HG03135 (cell line): Measurements from ENCODE around the gene JHY.
"Not testable (repeated sequence)": the region's sequence is repeated elsewhere in the genome, so short reads cannot be mapped to it uniquely, and the experiment has no call there.

Experiments
- ATAC-seq: cut with Tn5 transposase; IDR thresholded peaks from one replicate; pipeline ENCODE4 v1.9.1; 2021; ENCODE audit warnings: mild to moderate bottlenecking, moderate library complexity; ENCODE audit not compliant: unreplicated experiment

Gene JHY

DNA sequence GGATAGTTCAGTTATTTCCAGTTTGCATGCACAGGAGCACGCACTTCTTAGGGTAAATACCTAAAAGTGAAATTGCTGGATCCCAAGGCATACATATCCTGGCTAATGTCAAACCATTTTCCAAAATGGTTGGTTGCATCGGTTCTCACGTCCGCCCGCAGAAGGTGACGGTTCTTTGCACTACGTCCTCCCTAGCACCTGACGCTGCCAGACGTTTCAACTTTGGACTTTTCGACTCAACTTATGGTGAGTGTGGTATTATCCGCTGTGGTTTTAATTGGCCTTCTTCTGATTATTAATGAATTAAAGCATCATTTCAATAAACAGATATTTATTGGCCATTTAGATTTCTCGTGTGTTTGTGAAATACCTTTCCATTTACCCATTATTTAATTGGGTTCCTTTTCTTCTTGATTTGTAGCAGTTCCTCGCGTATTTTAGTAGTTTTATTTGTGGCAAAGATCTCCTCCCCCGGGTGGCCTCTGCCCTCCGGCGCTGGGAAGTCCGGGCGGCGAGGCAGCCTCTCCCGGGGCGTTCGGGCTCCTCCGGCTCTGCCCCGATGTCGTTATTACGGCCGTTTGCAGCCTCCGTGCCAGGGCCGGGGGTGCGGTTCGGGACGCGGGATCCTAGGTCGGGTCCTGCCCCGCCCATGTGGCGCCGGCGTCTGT lies at the start of gene JHY:
Gene JHY (plus strand): TSS at position 571 of the 668 bp plus-strand sequence. CDS start 3,091 bp downstream, outside the sequence.
- ATAC-seq, result no peak

DNA sequence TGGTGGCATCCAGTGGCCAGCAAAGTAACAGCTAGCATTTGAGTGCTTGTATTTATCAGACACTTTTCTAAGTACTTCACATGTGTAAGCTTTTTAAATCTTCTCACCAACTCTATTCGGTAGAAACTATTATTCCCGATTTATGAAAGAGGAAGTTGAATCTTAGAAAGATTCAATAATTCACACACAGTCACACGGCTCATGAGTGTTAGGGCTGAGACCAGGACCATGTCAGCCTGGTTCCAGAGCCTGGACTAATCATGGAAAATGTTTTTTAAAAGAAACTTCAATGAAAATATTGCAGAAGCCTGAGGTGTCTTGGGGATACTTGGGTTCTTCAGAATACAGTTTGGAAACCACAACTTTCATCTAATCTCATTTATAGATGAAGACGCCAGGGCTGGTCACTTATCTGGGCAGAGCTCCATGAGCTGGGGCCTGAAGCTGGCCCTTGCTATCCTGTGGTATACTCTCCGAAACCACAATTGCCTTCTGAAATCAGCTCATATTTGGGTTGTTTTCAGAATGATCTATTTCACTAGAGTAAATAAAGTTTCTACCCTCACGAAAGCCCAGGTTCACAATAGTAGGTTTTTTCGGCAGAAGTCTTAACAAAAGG lies 48.6 kb upstream of the JHY start:
- ATAC-seq, result no peak

DNA sequence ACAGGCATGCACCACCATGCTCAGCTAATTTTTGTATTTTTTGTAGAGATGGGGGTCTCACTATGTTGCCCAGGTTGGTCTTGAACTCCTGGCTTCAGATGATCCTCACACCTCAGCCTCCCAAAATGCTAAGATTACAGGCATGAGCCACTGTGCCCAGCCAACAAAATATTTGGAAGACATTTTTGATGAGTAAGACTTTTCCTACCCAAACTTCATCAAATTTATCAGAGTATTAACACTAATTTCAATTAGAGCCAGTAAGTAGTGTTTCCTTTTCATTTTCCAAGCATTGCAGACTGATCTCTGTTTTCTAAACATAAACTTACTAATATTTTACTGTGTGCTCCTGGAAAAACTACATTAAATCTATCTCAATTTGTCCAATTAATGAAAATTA lies 45.6 kb upstream of the JHY start:
- no peak for ATAC-seq

DNA sequence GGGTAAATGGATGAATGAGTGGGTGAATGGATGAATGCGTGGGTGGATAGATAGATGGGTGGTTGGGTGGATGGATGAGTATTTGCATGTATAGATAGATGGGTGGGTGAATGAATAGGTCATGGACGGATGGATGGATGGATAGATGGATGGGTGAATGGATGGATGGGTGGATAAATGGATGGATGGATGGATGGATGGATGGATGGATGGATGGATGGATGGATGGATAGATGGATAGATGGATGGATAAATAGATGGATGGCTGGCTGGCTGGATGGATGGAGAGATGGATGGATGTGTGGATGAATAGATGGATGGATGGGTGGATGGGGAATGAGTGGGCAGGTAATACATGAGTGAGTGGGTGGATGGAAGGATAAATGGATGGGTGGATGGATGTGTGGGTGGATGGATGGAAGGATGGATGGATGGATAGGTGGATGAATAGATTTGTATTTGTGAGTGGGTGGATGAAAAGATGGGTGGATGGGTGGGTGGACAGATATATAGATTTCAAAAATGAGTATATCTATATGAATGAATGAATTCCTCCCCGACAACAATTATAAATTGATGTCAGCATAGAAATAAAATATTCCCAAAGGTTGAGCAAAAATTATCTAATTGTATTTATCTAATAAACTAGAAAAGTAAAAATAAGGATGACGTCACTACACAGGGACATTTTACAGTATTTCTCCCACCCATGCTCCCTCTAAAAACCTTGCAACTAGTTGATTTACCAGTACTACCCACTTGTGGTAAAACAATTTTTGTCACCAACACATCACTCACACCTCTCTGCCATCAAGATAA lies 44.8 kb upstream of the JHY start:
- no peak for ATAC-seq

DNA sequence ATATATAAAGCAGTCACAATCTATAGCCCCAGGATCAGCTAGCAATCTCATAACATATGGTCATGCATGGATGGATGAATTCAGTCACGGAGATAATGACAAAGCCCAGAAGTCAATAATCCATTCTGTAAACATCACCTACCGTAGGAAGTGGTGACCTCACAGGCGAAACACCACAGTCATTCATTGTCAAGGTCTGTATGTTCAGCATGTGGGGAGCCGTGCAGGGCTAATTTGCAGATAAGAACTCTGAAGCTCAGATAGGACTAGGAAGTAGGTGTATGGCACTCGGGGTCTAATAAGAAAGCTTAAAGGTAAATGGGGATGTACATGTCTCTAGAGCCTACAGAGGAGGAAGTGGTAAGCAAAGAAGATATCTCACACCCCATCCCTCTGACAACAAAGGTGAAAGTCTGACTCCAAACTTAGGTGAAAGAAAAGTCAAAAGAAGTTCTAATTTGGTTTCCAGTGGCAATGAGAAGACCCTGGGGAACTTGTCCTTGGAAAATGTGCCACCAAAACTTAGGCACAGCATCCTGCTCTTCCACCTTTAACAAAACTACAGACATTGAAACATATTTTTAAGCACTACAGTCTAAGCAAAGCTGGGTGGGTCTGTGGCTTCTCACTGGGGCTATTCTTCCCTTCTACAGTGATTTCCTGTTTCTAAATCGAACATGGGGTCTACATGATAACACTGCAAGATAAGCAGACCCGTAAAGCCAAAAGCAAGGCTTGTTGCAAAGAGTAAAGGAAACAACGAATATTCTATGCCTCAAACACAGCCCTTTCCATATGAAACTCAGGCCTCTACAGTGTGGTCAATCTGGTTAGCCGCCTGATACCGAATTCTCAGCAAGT lies 39.0 kb upstream of the JHY start:
- ATAC-seq, result peak; percentile 82

DNA sequence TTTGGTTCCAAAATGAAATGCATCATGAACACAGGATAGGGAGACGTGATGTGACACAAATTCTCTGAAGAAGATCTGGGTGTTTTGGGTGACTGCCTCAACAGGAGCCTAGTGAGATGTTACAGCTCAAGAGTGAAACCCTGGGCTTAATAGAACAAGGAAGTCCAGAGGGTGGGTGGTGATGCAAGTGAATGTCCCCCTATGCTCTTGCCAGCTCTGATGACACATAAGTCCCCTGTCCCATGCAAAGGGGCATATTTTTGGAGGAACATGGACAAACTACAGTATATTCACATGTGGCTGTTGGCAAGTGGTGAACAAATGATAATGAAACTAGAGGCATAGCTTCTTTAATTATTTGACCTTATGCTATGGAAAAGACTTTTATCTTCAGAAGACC lies 35.1 kb upstream of the JHY start:
- ATAC-seq, result no peak

DNA sequence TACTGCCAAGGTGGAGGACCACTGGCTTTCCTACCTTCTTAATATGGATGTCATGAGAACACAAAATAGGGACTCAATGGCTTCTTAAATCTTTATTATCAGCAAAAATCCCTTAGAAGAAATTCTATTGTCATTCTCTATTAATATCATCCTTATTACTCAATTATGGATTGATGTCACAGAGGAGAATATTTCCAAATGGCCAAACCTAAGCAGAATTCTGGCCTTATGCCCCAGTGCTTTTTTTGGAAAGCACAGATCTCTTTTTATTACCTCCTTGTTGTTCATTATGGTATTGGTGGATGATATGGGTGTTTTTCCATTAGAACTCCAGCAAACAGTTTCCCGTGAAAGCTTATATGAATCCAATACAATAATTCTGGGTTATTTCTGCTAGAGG lies 34.4 kb upstream of the JHY start:
- ATAC-seq, result no peak

DNA sequence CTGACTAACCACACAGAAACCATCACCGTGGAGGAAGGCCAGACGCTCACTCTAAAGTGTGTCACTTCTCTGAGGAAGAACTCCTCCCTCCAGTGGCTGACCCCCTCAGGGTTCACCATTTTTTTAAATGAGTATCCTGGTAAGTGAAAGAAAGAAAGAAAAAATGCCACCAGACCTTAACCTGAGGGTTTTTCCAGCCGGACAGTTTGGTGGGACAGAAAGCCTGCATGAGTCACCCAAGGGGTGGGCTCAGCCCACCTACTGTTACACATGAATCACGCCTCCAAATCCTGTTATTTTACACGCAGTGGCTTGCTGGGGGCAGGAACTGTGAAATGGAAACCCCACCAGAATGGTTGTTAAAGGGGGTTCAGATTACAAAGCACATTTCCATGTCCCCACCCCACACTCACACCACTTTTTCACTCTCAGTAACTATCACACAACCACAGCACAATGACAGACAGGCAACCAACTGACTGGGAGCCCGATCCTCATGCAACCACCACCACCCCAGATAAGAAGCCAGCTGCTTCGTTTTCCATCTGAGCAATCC lies 32.4 kb upstream of the JHY start:
- ATAC-seq, result no peak

DNA sequence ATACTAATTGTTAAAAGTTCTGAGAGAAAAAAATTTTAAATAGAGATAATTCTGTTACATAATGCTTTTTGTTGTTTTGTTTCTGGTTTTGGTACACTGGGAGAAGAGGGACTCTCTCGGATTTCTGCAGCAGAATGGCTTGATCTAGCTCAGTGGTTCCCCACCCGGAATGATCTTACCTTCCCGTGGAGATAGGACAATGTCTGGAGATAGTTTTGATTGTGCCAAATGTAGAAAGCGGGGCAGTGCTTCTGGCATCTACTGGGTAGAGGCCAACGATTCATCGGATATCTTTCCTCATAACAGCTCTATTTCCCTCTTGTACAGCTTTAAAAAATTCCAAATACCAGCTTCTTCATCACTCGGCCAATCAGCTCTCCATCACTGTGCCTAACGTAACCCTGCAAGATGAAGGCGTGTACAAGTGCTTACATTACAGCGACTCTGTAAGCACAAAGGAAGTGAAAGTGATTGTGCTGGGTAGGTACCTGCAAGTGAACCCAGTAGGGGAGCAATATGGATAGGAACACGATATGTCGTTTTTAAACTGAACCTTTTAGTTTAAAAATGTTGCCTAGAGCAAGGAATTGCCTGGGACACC lies 31.1 kb upstream of the JHY start:
- ATAC-seq, result peak; percentile 61

DNA sequence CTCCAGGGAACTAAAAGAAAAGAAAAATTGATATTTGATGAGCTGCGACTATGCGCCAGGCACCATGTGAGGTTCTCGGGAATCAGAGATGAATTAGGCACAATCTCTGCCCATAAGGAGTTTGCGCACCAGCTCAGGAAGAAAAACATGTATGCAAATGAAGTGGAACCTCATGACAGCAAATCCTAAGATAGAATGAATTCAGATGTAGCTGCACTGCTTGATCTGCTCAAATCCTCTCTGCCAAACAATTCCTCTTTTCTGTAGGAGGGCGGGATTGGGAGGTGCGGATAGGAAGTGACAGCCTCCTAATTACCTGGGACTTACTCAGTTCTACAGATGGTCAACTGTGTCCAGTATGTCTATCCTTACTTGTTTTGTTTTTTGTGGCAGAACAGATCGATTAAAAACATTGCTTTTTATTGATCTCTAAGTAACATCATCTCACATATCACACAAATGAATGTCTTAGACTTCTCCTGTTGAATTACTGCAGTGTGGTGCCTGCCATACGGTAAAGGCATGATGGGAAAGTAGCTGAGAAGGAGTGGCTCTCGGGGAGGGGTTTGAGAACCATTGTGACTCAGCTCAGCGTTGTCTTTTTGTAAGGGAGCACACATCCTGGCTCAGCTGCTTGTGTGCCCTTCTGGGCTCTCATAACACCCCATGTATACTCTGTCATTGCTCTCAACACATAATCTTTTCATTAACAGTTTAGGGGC lies 30.3 kb upstream of the JHY start:
- no peak for ATAC-seq

DNA sequence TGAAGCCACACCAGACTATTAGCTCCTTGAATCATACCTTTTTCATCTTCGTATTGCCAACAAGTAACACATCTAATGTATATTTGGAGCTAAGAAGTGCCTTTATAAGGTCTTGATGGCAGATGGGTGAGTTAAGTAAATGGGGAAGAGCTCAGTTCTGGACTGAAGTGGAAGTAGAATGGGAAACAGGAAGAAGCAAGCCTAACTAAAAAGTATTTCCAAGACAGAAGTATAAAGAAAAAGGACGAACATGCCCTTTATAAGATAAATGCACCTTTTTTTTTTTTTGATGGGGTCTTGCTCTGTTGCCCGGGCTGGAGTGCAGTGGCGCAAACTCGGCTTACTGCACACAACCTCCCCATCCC lies 29.8 kb upstream of the JHY start:
- ATAC-seq, result no peak

DNA sequence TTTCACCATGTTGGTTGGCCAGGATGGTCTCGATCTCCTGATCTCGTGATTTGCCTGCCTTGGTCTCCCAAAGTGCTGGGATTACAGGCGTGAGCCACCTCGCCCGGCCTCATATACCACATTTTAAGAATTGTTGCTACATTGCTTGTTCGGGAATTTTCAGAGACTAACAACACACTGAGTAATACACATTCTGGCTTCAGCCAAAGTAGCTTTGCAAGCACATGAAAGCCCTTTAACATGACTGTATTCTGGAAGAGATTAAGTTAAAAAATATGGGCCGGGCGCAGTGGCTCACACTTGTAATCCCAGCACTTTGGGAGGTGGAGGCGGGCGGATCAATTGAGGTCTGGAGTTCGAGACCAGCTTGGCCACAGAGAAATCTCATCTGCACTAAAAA lies 29.3 kb upstream of the JHY start:
- no peak for ATAC-seq

DNA sequence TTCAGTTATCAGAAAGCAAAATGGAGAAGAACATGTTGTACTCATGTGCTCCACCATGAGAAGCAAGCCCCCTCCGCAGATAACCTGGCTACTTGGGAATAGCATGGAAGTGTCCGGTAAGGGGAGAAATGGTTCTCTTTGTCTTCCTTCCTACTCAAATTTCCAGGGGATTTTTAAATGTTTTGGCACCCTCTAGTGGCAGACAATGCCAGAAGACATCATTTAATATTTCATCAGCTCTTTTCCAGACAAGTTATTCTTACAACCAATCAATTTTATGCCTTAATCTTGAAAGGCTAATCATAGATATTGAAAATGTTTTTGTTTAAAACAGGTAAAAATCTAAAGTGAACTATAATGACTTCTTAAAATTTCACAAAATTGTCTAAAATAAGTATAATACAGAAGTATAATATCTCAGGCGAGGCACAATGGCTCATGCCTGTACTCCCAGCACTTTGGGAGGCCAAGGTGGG lies 28.6 kb upstream of the JHY start:
- ATAC-seq, result no peak

DNA sequence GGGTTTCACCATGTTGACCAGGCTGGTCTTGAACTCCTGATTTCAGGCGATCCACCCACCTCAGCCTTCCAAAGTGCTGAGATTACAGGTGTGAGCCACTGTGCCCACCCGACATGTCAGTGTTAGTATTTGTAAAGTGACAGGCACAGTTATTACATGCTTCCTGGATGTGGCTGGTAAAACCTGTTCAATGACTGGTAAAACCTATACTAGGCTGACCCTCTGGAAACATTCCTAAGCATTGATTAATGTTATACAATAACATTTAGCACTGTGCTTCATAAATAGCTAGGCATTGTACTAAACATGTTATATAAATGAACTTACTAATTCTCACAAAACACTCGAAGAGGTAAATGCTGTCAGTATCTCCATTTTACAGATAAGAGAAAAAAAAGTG lies 20.9 kb upstream of the JHY start:
- ATAC-seq, result no peak

DNA sequence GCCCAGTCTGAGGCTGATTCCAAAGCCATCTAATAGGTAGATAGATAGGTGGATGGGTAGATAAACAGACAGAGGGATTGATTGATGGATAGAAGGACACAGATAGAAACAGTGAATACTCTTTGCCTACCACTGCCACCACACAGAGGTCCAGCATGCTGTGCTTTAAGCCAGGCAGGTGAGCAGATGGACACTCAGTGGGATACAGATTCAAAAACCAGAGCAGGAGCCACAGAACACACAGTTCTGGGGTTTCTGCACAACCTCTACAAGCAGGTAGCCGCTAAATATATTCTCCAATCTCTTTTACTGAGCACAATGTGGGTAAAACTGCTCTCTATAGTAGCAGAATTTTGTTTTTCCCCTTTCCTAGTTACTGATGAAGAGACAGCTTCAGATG lies 20.5 kb upstream of the JHY start:
- no peak for ATAC-seq

DNA sequence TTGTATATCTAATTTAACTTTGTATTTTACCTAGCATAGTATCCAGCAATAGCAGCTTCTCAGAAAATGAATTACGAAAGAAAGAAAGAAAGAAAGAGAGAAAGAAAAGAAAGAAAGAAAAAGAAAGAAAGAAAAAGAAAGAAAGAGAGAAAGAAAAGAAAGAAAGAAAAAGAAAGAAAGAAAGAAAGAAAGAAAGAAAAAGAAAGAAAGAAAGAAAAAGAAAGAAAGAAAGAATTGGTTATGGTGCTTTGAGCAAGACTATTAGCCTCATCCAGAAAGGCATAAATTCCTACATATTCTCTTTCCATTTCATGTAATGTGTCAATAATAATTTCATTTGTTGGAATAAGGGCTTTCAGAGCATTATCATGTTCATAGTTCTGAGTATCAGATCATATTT lies 19.4 kb upstream of the JHY start:
- not testable (repeated sequence) for ATAC-seq

DNA sequence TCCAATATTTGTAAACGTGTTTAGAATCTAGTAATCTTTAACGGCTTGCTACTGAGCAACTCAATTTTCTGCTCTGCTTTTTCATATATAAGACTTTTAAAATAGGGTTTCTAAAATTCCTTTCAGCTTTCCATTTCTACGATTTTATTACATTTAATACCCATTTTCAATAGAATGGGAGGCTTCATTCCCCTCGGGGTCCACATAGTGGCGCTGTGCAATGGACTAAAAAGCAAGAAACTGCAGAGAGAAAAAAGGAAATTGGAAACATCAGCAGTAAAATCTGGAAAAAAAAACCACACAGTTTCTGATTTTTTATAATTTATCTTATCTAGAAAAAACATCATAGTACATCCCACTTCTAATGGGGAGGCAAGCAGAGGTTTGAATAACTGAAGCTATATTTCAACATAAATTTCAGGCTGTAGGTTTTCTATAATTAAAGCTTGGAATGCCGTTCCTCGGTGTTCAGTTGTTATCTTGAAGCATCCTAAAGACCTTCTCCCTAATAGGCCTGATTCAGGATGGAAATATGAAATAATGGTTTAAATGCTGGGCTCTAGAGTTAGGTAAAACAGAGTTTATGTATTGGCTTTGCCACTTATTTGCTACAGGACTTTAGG lies 18.7 kb upstream of the JHY start:
- ATAC-seq, result no peak

DNA sequence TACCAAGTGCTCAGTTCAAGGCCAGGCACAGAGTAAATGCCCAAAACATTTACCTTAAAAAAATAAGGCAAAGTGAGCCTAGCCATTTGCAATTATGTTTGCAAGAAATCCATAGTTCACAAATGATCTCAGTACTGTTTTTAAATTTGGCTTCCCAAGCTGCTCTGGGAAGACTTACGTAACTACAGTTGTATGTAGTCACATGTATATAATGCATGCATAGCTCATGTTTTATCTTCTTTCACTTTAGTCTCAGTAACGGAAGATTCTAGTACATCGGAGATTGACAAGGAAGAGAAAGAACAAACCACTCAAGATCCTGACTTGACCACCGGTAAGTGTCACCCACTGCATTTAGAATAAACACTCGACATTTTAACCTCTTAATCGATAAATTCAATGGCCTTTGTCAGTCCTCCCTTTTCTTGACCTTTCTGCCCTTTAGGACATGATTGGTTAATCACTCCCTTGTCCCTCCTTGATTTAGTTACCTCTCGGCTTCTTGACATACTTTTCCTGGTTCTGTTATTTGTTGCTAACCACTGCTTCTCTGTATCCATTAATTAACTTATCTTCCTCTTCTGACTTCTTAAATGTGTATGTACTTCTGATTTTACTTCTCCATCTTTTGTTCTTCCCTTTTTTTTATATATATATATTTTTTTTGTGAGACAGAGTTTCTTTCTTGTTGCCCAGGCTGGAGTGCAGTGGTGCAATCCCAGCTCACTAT lies 18.0 kb upstream of the JHY start:
- no peak for ATAC-seq

DNA sequence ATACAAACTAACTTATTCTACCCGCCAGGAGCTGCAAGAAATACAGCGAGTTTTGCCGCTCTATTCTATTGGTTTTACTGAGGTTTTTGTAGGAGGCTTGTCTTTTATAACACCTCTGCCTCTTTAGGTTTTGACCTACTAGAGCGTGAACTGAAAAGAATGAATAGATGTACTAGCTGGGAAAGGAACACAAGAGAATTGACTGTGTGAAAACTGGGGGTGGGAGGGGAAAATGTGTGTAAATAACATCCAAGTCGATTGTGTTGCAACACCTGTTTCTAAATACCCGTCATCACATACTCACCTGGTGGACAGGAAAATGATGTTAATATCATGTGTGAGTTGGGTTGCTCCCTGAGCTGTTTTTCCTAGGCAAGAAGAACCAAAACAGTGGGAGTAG lies 12.9 kb upstream of the JHY start:
- no peak for ATAC-seq
